ENCODE results near the gene ANKFY1.

GRCh38 chr17:4187076-4187475 is 76.7 kb downstream of the ANKFY1 start:
- TF ChIP-seq, protein P1, sequence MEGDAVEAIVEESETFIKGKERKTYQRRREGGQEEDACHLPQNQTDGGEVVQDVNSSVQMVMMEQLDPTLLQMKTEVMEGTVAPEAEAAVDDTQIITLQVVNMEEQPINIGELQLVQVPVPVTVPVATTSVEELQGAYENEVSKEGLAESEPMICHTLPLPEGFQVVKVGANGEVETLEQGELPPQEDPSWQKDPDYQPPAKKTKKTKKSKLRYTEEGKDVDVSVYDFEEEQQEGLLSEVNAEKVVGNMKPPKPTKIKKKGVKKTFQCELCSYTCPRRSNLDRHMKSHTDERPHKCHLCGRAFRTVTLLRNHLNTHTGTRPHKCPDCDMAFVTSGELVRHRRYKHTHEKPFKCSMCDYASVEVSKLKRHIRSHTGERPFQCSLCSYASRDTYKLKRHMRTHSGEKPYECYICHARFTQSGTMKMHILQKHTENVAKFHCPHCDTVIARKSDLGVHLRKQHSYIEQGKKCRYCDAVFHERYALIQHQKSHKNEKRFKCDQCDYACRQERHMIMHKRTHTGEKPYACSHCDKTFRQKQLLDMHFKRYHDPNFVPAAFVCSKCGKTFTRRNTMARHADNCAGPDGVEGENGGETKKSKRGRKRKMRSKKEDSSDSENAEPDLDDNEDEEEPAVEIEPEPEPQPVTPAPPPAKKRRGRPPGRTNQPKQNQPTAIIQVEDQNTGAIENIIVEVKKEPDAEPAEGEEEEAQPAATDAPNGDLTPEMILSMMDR (IDR thresholded peaks at IDR 0.05; ENCODE audit: low read depth, low read length, poor library complexity, severe bottlenecking) = no peak
- TF ChIP-seq EZH2phosphoT487 (IDR thresholded peaks at IDR 0.05; ENCODE audit: borderline replicate concordance, low read length) = no peak

Data from DOHH2 (cell line).